Ascending aorta (tissue), 2 donors: ENCODE measurements around the gene SLC5A11. TPM values are rescaled to one million over a fixed set of nuclear protein-coding genes. Genes with fewer than 3 reads are reported as not detected.
A peak's percentile ranks its signal among the peaks of the same experiment; 100 is the strongest.

Experiments
- DNase-seq, 2 donors: peaks; one replicate each; pipeline ENCODE4 v3.0.0-alpha.2; 2019; ENCODE audit warnings: low spot score in 2 of 2
- H3K27ac ChIP-seq, 2 donors: fragments of 200-600 bp; sonication (generic); one replicate each; pipeline ENCODE4 v1.5.1; 2016 to 2017; ENCODE audit warnings: mild to moderate bottlenecking in 1 of 2
- H3K27me3 ChIP-seq: fragments of 200-600 bp; sonication (generic); one replicate; pipeline ENCODE4 v1.5.1; 2017
- H3K36me3 ChIP-seq, 2 donors: fragments of 200-600 bp; sonication (generic); one replicate each; pipeline ENCODE4 v1.5.1; 2016
- H3K4me1 ChIP-seq, 2 donors: fragments of 200-600 bp; sonication (generic); one replicate each; pipeline ENCODE4 v1.5.1; 2016 to 2017; ENCODE audit warnings: mild to moderate bottlenecking in 1 of 2
- H3K4me3 ChIP-seq, 2 donors: fragments of 200-600 bp; sonication (generic); one replicate each; pipeline ENCODE4 v1.5.1; 2016 to 2017; ENCODE audit warnings: mild to moderate bottlenecking in 1 of 2
- H3K9me3 ChIP-seq, 2 donors: fragments of 200-600 bp; sonication (generic); one replicate each; pipeline ENCODE4 v1.5.1; 2016
- CTCF ChIP-seq, 3 experiments: fragments of 200-600 bp in 2 of 3; fragments of 450-650 bp in 1 of 3; sonication (generic) in 2 of 3; IDR thresholded peaks; one replicate each; pipeline ENCODE4 v1.5.1; 2016 to 2019; ENCODE audit warnings: antibody characterized with exemption in 3 of 3, mild to moderate bottlenecking in 1 of 3, moderate library complexity in 1 of 3
- intact Hi-C: fragments of 100-400 bp; cut with DNase I; formaldehyde crosslinking; loops from one replicate; pipeline ENCODE4 v1.15.1; 2023
- total RNA-seq: library from RNA; depleted of rRNA; stranded (reverse); fragments of >200 nt; gene quantifications from one replicate; pipeline ENCODE4 v1.1.0, GENCODE V29; 2016

The SLC5A11 gene
- total RNA-seq, 1 donor from 2014 or later: not detected

- Histone ChIP-seq H3K36me3 (peaks cover 80 to 88% of the 10 kb centered on the region in 2 donors), H3K4me1 (no peaks in the 10 kb centered on the region), H3K4me3 (no peak overlapping the region), H3K27me3 (no peaks in the 10 kb centered on the region), H3K27ac (peak overlapping the region; percentile 9 to 41), H3K9me3 (no peaks in the 10 kb centered on the region)
- no peak for TF ChIP-seq CTCF (IDR thresholded peaks at IDR 0.05)
- intact Hi-C loops: no loop called here
- DNase-seq: no peak
Observed at GRCh38 chr16:24821129-24821528, 24.6 kb upstream of the SLC5A11 start.

- H3K9me3 ChIP-seq: no peaks in the 10 kb centered on the region
- H3K27ac ChIP-seq: peak overlapping the region in 1 of 2 donors; percentile 9
- intact Hi-C loops: no loop called here
- H3K27me3 ChIP-seq: no peaks in the 10 kb centered on the region
- H3K4me1 ChIP-seq: no peaks in the 10 kb centered on the region
- no peak for TF ChIP-seq CTCF (IDR thresholded peaks at IDR 0.05)
- no peak overlapping the region for H3K4me3 ChIP-seq
- no peak for DNase-seq
- H3K36me3 ChIP-seq: peaks cover 79 to 86% of the 10 kb centered on the region in 2 donors
Observed at GRCh38 chr16:24822542-24822941, 23.2 kb upstream of the SLC5A11 start.

GRCh38 chr16:24822974-24823373 is 22.8 kb upstream of the SLC5A11 start:
- no peak for TF ChIP-seq CTCF (IDR thresholded peaks at IDR 0.05)
- H3K4me1 ChIP-seq: no peaks in the 10 kb centered on the region
- DNase-seq: no peak
- intact Hi-C loops: no loop called here
- H3K4me3 ChIP-seq: no peak overlapping the region
- H3K27me3 ChIP-seq: no peaks in the 10 kb centered on the region
- no peaks in the 10 kb centered on the region for H3K9me3 ChIP-seq
- peaks cover 79 to 86% of the 10 kb centered on the region in 2 donors for H3K36me3 ChIP-seq
- no peak overlapping the region for H3K27ac ChIP-seq

GRCh38 chr16:24825696-24826095 is 20.1 kb upstream of the SLC5A11 start:
- no peak for TF ChIP-seq CTCF (IDR thresholded peaks at IDR 0.05)
- Histone ChIP-seq H3K36me3 (peaks cover 64 to 68% of the 10 kb centered on the region in 2 donors), H3K9me3 (no peaks in the 10 kb centered on the region), H3K27me3 (no peaks in the 10 kb centered on the region), H3K27ac (no peak overlapping the region), H3K4me1 (no peaks in the 10 kb centered on the region), H3K4me3 (no peak overlapping the region)
- peak in 1 of 2 donors; percentile 27 for DNase-seq
- intact Hi-C loops: no loop called here

GRCh38 chr16:24826096-24826690 is 19.6 kb upstream of the SLC5A11 start:
- intact Hi-C loops: no loop called here
- H3K27ac ChIP-seq: no peak overlapping the region
- H3K9me3 ChIP-seq: no peaks in the 10 kb centered on the region
- peak in 1 of 2 donors; percentile 21 for DNase-seq
- TF ChIP-seq CTCF (IDR thresholded peaks at IDR 0.05): no peak
- no peaks in the 10 kb centered on the region for H3K4me1 ChIP-seq
- no peaks in the 10 kb centered on the region for H3K27me3 ChIP-seq
- H3K4me3 ChIP-seq: no peak overlapping the region
- peaks cover 60 to 63% of the 10 kb centered on the region in 2 donors for H3K36me3 ChIP-seq
